NCI-H345 treated with DMSO at 0.1 percent for 48 hours (cell line): ENCODE results near the gene C1orf53.
A peak's percentile ranks its signal among the peaks of the same experiment; 100 is the strongest.

Experiments used
- DNase-seq: peaks from one replicate; lab custom pipeline; 2025; ENCODE audit not compliant: unreplicated experiment; lab: John Stamatoyannopoulos, UW

The C1orf53 gene

GRCh38 chr1:197907846-197908616, 5.6 kb downstream of the C1orf53 start:
- no peak for DNase-seq

- no peak for DNase-seq
These were observed 6.3 kb downstream of the C1orf53 start for GRCh38 chr1:197908716-197909220.

GRCh38 chr1:197909384-197909783, 7.0 kb downstream of the C1orf53 start:
- no peak for DNase-seq

- no peak for DNase-seq
These were observed 7.9 kb downstream of the C1orf53 start for GRCh38 chr1:197910120-197910991.

GRCh38 chr1:197911111-197911856, 8.9 kb downstream of the C1orf53 start:
- DNase-seq: peak; percentile 12

- no peak for DNase-seq
These were observed 9.6 kb downstream of the C1orf53 start for GRCh38 chr1:197911857-197912696.

- DNase-seq: no peak
These were observed 10.5 kb downstream of the C1orf53 start for GRCh38 chr1:197912739-197913494.

- no peak for DNase-seq
These were observed 11.3 kb downstream of the C1orf53 start for GRCh38 chr1:197913495-197914276.

- DNase-seq: no peak
These were observed 12.1 kb downstream of the C1orf53 start for GRCh38 chr1:197914510-197914909.

- DNase-seq: no peak
These were observed 12.9 kb downstream of the C1orf53 start for GRCh38 chr1:197915260-197915861.

- peak; percentile 66 for DNase-seq
These were observed 13.6 kb downstream of the C1orf53 start for GRCh38 chr1:197915862-197916499.

- no peak for DNase-seq
These were observed 14.1 kb downstream of the C1orf53 start for GRCh38 chr1:197916500-197916983.

- no peak for DNase-seq
These were observed 15.6 kb downstream of the C1orf53 start for GRCh38 chr1:197917805-197918651.

GRCh38 chr1:197918807-197919345, 16.4 kb downstream of the C1orf53 start:
- DNase-seq: no peak

- DNase-seq: no peak
These were observed 17.1 kb downstream of the C1orf53 start for GRCh38 chr1:197919346-197920066.

GRCh38 chr1:197920067-197920396, 17.6 kb downstream of the C1orf53 start:
- no peak for DNase-seq
